Gastroesophageal sphincter (tissue), 4 donors: ENCODE data around the gene LYST. TPM values are rescaled to one million over a fixed set of nuclear protein-coding genes. Genes with fewer than 3 reads are reported as not detected.

Source experiments
- ATAC-seq: fragments of 150-250 bp; one replicate; pipeline ENCODE4 v1.9.1; 2016; ENCODE audit warnings: mild to moderate bottlenecking, moderate library complexity
- H3K27ac ChIP-seq, 4 donors: fragments of 200-600 bp; sonication (generic) in 3 of 4; 1 replicate in 3 of 4; 2 replicates in 1 of 4; pipeline ENCODE4 v1.5.1; 2016 to 2019
- H3K27me3 ChIP-seq: fragments of 200-600 bp; sonication (generic); one replicate; pipeline ENCODE4 v1.5.1; 2019
- H3K36me3 ChIP-seq, 2 donors: fragments of 200-600 bp; sonication (generic); one replicate each; pipeline ENCODE4 v1.5.1; 2019; ENCODE audit warnings: control low read depth in 1 of 2
- H3K4me1 ChIP-seq, 3 donors: fragments of 200-600 bp; sonication (generic); 1 replicate in 2 of 3; 2 replicates in 1 of 3; pipeline ENCODE4 v1.5.1; 2016 to 2019; ENCODE audit warnings: control low read depth in 2 of 3
- H3K4me3 ChIP-seq, 2 donors: fragments of 200-600 bp; sonication (generic); one replicate each; pipeline ENCODE4 v1.5.1; 2019; ENCODE audit warnings: mild to moderate bottlenecking in 1 of 2, moderate library complexity in 1 of 2
- H3K9me3 ChIP-seq, 3 donors: fragments of 200-600 bp; sonication (generic); one replicate each; pipeline ENCODE4 v1.5.1; 2017 to 2019; ENCODE audit warnings: control low read depth in 2 of 3
- EP300 ChIP-seq: sonication (generic); formaldehyde crosslinking; IDR thresholded peaks from one replicate; pipeline ENCODE4 v1.6.1; 2017; ENCODE audit warnings: antibody characterized with exemption, mild to moderate bottlenecking
- POLR2A ChIP-seq, 2 donors: fragments of 450-650 bp; IDR thresholded peaks; one replicate each; pipeline ENCODE4 v1.6.1; 2017; ENCODE audit warnings: antibody characterized with exemption in 2 of 2, mild to moderate bottlenecking in 2 of 2, moderate library complexity in 1 of 2
- POLR2AphosphoS5 ChIP-seq: sonication (generic); formaldehyde crosslinking; IDR thresholded peaks from one replicate; pipeline ENCODE4 v1.6.1; 2017; ENCODE audit warnings: antibody characterized with exemption
- WGBS, 2 donors: methylation state at CpG; one replicate each; pipeline ENCODE4 v1.1.5; 2018; ENCODE audit warnings: low coverage in 1 of 2; 5-methylcytosine and 5-hydroxymethylcytosine counted together
- small RNA-seq, 4 donors: library from RNA; depleted of rRNA; stranded (forward); fragments of <200 nt; gene quantifications; one replicate each; pipeline ENCODE3, GENCODE V24; 2016
- total RNA-seq, 4 donors: library from RNA; depleted of rRNA; stranded (reverse); fragments of >200 nt; gene quantifications; one replicate each; pipeline ENCODE4 v1.1.0, GENCODE V29; 2016
- TF ChIP-seq, protein P1 (sequence below), 4 experiments: fragments of 200-600 bp in 2 of 4; fragments of 450-650 bp in 2 of 4; sonication (generic) in 1 of 4; IDR thresholded peaks; one replicate each; pipeline ENCODE4 v1.5.1; 2017 to 2019; ENCODE audit warnings: antibody characterized with exemption in 4 of 4, mild to moderate bottlenecking in 2 of 4, moderate library complexity in 2 of 4

LYST gene
- total RNA-seq, 4 donors from 2014 or later: 27.4 to 63.5 (median 31.4) TPM

DNA sequence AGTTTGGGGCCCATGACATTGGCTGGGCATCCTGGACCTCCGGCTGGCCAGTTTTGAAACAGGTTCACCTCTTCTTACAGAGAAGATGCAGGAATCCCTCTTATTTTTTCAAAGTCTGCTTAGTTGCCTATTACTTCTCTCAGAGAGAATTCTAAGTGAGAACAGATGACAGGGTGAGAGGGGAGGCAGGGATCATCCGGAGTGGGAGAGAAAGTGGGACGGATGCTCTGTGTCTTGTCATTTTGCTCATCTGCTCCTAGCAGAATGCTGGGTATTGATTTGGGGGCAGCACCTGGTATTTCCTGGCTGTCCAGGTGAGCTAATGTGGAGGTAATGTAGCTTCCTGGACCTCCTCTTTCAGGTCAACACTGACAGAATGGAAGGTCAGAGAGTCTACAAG, 249.6 kb downstream of the LYST start:
- Histone ChIP-seq H3K9me3 (no peaks in the 10 kb centered on the region), H3K27ac (no peak overlapping the region), H3K36me3 (no peaks in the 10 kb centered on the region), H3K27me3 (no peaks in the 10 kb centered on the region), H3K4me1 (no peaks in the 10 kb centered on the region), H3K4me3 (no peak overlapping the region)
- WGBS, 2 donors: 87% methylated on average over 3 of the region's 3 CpGs; no CpG with 5 or more reads in 1 of the 2 donors
- TF ChIP-seq, protein P1, sequence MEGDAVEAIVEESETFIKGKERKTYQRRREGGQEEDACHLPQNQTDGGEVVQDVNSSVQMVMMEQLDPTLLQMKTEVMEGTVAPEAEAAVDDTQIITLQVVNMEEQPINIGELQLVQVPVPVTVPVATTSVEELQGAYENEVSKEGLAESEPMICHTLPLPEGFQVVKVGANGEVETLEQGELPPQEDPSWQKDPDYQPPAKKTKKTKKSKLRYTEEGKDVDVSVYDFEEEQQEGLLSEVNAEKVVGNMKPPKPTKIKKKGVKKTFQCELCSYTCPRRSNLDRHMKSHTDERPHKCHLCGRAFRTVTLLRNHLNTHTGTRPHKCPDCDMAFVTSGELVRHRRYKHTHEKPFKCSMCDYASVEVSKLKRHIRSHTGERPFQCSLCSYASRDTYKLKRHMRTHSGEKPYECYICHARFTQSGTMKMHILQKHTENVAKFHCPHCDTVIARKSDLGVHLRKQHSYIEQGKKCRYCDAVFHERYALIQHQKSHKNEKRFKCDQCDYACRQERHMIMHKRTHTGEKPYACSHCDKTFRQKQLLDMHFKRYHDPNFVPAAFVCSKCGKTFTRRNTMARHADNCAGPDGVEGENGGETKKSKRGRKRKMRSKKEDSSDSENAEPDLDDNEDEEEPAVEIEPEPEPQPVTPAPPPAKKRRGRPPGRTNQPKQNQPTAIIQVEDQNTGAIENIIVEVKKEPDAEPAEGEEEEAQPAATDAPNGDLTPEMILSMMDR (IDR thresholded peaks at IDR 0.05): no peak
- TF ChIP-seq EP300 (no peak), POLR2A (IDR thresholded peaks at IDR 0.05) (no peak), POLR2AphosphoS5 (no peak)
- no peak for ATAC-seq

DNA sequence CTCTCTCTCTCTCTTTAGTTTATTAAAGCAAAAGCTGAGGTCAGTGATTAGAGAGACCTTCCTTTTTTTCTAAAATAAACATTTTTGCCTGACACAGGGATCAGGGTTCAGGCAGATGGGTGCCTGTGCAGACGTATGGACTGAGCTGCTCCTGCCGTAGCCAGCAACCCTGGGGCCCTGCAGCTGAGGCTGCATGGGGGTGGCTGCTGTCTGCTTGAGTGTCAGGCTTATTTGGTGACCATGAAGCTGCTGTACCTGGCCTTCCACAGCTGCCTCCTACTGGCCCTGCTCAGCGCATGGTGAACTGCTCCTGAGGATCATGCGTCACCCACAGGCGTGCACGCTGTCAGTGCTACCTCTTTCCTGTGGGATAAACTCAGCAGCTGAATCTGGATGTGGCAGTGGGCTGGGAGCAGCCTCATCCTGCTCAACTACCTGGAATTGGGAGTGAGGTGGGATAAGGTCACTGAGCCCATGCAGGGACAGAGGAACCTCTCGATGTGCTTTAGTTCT, 252.2 kb downstream of the LYST start:
- H3K4me3 ChIP-seq: no peak overlapping the region
- ATAC-seq: no peak
- H3K36me3 ChIP-seq: no peaks in the 10 kb centered on the region
- TF ChIP-seq POLR2AphosphoS5 (no peak), EP300 (no peak), POLR2A (IDR thresholded peaks at IDR 0.05) (no peak)
- TF ChIP-seq, protein P1 (IDR thresholded peaks at IDR 0.05): no peak
- no peak overlapping the region for H3K27ac ChIP-seq
- H3K27me3 ChIP-seq: no peaks in the 10 kb centered on the region
- no peaks in the 10 kb centered on the region for H3K9me3 ChIP-seq
- WGBS, 2 donors: 93 to 100% methylated on average over 1 to 2 of the region's 7 CpGs
- no peaks in the 10 kb centered on the region for H3K4me1 ChIP-seq

DNA sequence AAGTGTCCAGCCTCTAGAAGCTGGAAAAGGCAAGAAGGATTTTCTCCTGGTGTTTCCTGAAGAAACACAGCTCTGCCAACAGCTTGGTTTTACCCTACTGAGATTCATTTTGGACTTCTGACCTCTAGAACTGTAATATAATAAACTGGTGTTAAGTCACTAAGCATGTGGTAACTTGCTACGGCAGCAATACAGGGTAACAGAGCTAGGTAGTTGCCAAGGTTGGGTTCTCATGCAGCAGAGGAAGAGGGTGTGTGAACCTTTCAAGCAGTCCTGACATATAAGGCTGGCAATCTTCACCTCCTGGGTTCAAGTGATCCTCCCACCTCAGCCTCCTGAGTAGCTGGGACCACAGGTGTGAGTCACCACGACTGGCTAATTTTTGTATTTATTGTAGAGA, 253.1 kb downstream of the LYST start:
- 64 to 82% methylated on average over 1 to 2 of the region's 2 CpGs for WGBS, 2 donors
- H3K27me3 ChIP-seq: no peaks in the 10 kb centered on the region
- TF ChIP-seq, protein P1 (IDR thresholded peaks at IDR 0.05): no peak
- H3K9me3 ChIP-seq: no peaks in the 10 kb centered on the region
- no peak overlapping the region for H3K4me3 ChIP-seq
- no peak overlapping the region for H3K27ac ChIP-seq
- H3K36me3 ChIP-seq: no peaks in the 10 kb centered on the region
- no peak for ATAC-seq
- no peaks in the 10 kb centered on the region for H3K4me1 ChIP-seq

DNA sequence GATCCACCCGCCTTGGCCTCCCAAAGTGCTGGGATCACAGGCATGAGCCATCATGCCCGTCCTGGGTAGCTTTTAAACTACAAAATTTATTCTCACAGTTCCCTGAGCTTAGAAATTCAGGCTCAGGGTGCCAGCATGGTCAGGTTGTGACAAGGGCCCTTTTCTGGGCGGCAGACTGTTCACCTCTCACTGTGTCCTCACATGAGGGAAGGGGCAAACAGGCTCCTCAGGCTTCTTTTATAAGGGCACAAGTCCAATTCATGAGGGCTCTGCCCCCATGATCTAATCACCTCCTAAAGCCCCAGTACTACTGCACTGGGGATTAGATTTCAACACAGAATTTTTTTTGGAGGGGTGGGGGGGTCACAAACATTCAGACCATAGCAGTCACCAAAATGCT, 253.9 kb downstream of the LYST start:
- H3K27me3 ChIP-seq: no peaks in the 10 kb centered on the region
- H3K4me1 ChIP-seq: no peaks in the 10 kb centered on the region
- H3K27ac ChIP-seq: no peak overlapping the region
- TF ChIP-seq POLR2AphosphoS5 (no peak), EP300 (no peak), POLR2A (IDR thresholded peaks at IDR 0.05) (no peak)
- TF ChIP-seq, protein P1 (IDR thresholded peaks at IDR 0.05): no peak
- H3K9me3 ChIP-seq: no peaks in the 10 kb centered on the region
- no peak for ATAC-seq
- no peaks in the 10 kb centered on the region for H3K36me3 ChIP-seq
- H3K4me3 ChIP-seq: no peak overlapping the region
- 38 to 100% methylated on average over 1 to 2 of the region's 3 CpGs for WGBS, 2 donors

Small RNA genes lying within 50 kb of the gene (small RNA-seq; reads per million reads assigned to genes)
- 0 reads per million in 4 donors for gene MIR1537
- 0 reads per million in 4 donors for gene RNU6-968P

Other genes starting within 250 kb of the LYST start
- under 1 TPM in 3 of 4 donors, not detected in 1; 0.40 to 0.73 (median 0.52) TPM for gene GNG4, start 217.1 kb downstream of the LYST start, total RNA-seq
- gene NID1, start 198.2 kb upstream of the LYST start, total RNA-seq: 100 to 1,000 TPM; 139 to 322 (median 244) TPM